ENCODE results near the gene NR1H2.
"Not testable (repeated sequence)": the region's sequence is repeated elsewhere in the genome, so short reads cannot be mapped to it uniquely, and the experiment has no call there.

The NR1H2 gene

GRCh38 chr19:50347089-50347581 is 29.1 kb upstream of the NR1H2 start:
- not testable (repeated sequence) for DNase-seq

DNA sequence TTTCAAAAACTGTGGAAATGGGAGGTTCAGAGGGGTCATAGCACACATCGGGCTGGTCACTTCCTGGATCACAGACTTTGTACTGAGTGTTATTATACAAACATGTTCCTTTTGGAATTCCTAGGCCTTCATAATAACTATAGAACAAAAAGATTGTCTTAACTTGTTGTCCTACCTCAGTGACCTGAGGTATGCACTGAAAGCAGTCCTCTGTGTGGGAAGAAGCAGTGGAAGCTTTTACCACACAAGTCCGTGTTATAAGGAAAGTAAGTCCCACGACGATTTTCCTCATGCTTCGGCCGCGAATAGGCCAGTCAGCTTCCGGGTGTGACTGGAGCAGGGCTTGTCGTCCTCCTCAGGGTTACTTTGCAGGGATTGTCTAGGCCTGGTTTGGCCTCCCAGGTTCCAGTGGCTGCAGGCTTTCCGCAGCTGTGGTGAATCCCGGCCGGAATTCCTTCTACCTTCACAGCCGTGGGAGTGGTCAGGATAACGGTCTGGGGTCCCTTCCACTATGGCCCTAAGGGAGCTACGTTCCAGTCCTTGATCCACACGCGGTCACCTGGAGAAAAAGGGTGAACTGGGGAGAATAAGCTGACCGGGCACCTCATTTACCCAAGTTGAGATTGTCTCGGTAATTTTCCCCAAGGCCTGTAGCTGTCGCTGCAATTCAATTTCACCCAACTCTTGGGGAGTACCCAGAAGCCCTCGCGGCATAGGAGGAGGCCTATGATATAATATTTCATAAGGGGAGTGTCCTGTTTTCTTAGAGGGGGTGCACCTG is 26.8 kb upstream of the NR1H2 start:
- no peak for DNase-seq

- no peak for DNase-seq
Measured at GRCh38 chr19:50352242-50352641, 24.0 kb upstream of the NR1H2 start.

GRCh38 chr19:50353487-50353880 is 22.8 kb upstream of the NR1H2 start:
- not testable (repeated sequence) for DNase-seq

DNA sequence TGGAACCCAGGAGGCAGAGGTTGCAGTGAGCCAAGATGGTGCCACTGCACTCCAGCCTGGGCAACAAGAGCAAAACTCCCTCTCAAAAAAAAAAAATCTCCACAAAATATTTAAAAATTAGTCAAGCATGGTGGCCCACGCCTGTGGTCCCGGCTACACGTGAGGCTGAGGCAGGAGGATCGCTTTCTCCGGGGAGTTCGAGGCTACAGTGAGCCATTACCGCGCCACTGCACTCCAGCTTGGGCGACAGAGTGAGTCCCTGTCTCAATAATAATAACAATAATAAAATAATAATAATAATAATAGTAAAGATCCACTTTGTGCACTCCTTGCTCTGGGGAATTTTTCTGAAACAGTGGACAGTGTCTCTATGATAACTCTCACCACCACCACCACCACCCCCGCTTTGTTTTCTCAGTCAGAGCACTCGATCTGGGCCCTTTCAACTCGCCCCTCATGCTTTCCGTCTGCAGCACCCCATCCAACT is 19.5 kb upstream of the NR1H2 start:
- DNase-seq, result no peak

DNA sequence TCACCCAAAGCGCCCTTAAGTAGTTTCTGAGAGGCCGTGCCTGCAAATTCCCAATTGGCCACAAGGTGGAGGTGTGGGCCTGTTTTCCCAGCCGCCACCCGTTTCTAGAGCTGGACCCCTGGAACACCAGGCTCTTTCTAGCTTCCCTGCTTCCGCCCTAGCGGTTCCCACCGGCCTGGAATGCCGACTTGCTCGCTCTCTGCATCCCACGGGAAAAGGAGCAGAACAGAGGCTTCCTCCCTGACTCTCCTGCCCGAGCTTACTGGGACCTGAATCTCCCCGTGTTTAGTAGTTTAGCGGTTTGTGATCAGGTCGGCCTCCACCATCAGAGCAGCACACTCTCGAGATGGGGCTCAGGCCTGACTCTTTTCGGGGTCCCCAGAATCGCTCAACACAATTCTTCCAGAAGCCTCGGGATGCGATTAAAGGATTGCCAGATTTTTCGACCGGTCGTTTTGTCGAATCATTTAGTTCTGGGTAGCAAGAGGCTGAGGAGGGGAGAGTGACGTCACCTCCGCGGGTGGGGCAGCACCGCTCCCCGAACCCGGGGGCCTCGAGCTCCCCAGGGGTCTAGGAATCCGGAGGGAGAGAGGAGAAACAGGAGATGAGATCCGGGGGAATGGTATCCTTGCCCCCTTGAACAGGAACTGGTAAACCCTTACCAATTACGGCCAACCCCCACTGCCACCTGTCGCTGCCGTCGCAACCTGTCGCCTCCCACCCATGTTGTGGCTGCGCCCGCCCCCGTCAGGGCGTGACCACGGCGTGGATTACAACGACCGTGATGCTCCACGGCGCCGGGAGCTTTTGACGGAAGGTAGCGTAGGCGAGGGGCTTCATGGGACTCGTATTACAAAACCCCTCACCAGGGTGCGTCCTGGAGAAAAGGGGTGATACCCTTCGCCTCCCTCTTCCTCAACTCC is 18.8 kb upstream of the NR1H2 start:
- DNase-seq, result peak; percentile 73

- peak; percentile 66 for DNase-seq
Measured at GRCh38 chr19:50358483-50359327, 17.6 kb upstream of the NR1H2 start.

DNA sequence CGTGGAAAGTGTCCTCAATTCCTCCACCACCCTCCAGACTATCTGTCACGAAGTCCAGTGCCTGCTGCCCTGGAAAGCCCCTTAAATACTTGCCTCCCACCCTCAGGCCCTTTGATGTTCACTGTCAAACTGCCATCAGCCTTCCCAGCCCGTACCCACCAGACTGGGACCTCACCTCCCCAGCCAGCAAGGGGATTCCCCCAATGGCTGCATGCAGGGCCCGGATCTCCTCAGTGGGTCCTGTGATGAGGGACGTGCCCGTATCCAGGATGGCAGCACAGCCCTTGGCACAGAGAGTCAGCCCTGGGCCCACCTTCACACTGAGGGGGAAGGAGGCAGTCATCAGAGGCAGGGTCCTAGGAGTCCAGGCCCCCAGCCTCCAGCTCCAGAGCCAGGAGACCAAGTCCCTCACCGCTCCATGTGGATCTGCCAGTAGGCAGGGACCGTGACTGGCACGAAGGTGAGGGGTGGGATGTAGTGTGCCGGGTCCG is 16.9 kb upstream of the NR1H2 start:
- DNase-seq, result no peak

GRCh38 chr19:50361290-50362029 is 14.8 kb upstream of the NR1H2 start:
- no peak for DNase-seq

DNA sequence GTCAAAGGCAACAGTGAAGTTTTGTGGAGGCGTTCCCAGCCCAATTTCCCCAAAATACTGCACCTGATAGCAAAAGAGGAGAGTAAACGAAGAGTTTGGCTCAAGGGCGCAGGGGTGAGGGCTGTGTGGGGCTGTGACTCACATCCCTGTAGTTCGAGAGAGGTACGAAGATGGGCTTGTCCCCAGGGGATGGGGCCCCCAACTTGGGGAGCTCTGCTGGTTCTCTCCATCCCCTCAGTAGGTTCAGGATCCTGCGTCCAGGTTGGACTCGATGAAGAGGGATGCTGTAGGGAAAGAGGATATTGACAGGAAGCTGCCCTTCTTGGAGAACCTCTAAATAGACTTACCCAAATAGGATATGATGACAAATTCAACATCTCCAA is 14.2 kb upstream of the NR1H2 start:
- DNase-seq, result no peak

- no peak for DNase-seq
Measured at GRCh38 chr19:50362656-50363424, 13.4 kb upstream of the NR1H2 start.

- DNase-seq, result no peak
Measured at GRCh38 chr19:50365434-50366306, 10.6 kb upstream of the NR1H2 start, which contains the start of gene NAPSA. Gene NAPSA, minus strand, starts transcription at chr19:50365639. Its CDS starts 18 bp downstream, at chr19:50365621.

GRCh38 chr19:50368649-50369570 is 7.3 kb upstream of the NR1H2 start:
- peak; percentile 89 for DNase-seq

DNA sequence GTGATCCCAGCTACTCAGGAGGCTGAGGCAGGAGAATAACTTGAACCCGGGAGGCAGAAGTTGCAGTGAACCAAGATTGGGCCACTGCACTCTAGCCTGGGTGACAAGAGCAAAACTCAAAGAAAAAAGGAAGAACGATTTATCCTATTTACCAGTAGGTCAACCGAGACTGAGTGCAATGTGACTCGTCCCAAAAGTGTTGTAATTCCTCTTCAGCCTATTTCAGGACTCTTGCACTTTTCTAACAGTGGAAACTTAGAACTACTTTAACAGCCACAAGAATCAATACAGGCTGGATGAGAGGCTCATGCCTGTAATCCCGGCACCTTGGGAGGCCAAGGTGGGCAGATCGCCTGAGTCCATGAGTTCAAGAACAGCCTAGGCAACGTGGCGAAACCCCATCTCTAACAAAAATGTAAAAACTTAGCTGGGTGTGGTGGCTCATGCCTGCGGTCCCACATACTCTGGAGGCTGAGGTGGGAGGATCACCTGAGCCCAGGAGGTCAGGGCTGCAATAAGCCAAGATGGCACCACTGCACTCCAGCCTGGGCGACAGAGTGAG is 4.3 kb upstream of the NR1H2 start:
- no peak for DNase-seq

DNA sequence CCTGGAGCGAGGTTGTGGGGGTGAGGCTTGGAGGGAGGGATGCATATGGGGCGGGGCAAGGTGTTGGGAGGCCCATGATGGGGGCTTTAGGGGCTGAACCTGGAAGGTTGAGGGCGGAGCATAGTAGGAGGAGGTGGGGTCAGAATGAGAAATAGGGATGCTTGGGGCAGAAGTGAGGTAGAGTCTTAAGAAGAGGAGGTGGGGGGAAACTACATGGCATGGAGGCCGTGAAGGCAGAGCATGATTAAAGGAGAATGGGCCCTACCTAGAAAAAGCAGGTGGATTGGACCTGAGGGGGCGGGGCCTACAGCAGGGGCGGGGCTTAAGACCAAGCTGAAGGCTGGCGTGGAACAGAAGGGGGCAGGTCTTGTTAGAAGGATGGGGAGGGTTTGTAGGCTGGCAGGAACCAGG is 799 bp downstream of the NR1H2 start:
- no peak for DNase-seq

- DNase-seq, result no peak
Measured at GRCh38 chr19:50377517-50377916, 1.3 kb downstream of the NR1H2 start.

DNA sequence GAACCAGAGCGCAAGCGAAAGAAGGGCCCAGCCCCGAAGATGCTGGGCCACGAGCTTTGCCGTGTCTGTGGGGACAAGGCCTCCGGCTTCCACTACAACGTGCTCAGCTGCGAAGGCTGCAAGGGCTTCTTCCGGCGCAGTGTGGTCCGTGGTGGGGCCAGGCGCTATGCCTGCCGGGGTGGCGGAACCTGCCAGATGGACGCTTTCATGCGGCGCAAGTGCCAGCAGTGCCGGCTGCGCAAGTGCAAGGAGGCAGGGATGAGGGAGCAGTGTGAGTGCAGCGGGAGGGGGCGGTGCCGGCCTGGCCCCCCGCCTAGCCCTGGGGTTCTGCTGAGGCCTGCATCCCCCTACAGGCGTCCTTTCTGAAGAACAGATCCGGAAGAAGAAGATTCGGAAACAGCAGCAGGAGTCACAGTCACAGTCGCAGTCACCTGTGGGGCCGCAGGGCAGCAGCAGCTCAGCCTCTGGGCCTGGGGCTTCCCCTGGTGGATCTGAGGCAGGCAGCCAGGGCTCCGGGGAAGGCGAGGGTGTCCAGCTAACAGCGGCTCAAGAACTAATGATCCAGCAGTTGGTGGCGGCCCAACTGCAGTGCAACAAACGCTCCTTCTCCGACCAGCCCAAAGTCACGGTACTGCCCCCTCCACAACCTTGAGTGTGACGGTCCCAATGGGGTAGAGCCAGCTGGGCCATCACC is 2.1 kb downstream of the NR1H2 start:
- no peak for DNase-seq

All from fibroblast of skin of scalp (primary cell).